AG09309 (cell line): Measurements from ENCODE around the gene SLC4A11.

Experiments used
- DNase-seq: peaks from one replicate; pipeline ENCODE4 v3.0.0-alpha.2; 2010; ENCODE audit warnings: low read depth
- H3K4me3 ChIP-seq: 2 replicates; pipeline ENCODE4 v1.5.1; 2011; ENCODE audit warnings: mild to moderate bottlenecking, low read depth, low read length, moderate library complexity; ENCODE audit not compliant: control insufficient read depth
- TF ChIP-seq, protein P1 (sequence below): IDR thresholded peaks from 2 replicates; pipeline ENCODE4 v1.5.1; 2011; ENCODE audit warnings: mild to moderate bottlenecking, low read depth, low read length, inconsistent platforms; ENCODE audit not compliant: insufficient read depth, control insufficient read depth; ENCODE audit errors: missing control alignments

The SLC4A11 gene

DNA sequence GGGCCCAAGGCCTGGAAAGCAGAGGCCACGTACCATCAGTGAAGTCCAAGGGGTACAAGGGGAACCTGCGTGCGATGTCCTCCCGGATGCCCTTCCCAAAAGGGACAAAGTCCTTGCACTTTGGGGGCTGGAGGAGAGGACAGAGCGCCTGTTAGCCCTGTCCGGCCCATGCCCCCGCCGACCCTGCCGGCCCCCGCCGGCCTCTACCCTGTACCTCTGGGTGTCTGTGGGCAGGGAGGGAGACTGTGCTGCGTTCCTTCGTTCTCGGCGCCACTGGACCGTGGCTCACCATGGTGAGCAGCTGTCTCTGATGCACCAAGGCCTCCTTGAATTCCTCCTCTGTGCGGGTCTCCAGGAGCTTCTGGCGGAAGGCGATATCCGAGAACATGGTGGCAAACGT lies 7.9 kb downstream of the SLC4A11 start:
- no peak for DNase-seq
- no peak overlapping the region for H3K4me3 ChIP-seq
- TF ChIP-seq, protein P1, sequence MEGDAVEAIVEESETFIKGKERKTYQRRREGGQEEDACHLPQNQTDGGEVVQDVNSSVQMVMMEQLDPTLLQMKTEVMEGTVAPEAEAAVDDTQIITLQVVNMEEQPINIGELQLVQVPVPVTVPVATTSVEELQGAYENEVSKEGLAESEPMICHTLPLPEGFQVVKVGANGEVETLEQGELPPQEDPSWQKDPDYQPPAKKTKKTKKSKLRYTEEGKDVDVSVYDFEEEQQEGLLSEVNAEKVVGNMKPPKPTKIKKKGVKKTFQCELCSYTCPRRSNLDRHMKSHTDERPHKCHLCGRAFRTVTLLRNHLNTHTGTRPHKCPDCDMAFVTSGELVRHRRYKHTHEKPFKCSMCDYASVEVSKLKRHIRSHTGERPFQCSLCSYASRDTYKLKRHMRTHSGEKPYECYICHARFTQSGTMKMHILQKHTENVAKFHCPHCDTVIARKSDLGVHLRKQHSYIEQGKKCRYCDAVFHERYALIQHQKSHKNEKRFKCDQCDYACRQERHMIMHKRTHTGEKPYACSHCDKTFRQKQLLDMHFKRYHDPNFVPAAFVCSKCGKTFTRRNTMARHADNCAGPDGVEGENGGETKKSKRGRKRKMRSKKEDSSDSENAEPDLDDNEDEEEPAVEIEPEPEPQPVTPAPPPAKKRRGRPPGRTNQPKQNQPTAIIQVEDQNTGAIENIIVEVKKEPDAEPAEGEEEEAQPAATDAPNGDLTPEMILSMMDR, result no peak

DNA sequence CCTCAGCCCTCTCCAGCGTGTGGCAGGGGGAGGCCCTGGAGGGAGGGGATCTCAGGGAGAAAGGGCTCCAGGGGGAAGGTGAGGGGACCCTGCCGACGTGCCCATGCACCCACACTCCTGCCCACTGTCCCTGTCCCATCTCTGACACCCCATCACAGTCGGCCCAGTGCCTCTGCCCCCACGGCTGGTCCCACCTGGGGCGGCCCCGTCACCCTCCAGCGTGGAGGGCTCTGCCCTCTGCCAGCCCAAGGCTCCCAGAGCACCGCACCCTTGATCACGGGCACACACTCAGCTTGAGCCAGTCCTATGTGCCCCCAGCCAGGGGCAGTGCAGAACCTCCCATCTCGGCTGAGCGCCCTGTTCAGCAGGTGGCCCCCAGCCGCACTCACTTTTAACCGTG lies 9.2 kb downstream of the SLC4A11 start:
- H3K4me3 ChIP-seq, result no peak overlapping the region
- TF ChIP-seq, protein P1, result no peak
- no peak for DNase-seq

DNA sequence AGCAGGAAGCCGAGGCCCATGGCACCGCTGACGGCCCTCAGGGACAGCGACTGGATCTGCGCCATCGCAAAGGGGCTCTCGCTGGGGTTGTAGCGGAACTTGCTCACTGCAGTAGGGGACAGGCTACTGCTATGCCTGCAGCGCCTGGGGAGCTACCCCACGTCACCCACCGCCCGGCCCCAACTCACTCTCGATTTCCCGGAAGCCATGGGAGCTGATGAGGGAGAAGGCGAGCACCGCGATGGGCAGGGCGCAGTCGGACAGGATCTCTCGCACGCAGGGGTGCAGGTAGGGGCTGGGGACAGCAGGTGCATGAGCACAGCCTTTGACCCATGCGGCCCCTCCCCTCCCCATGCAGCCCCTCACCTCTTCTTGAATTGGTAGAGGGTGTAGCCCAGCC lies 9.8 kb downstream of the SLC4A11 start:
- DNase-seq, result no peak
- TF ChIP-seq, protein P1, result no peak
- H3K4me3 ChIP-seq, result no peak overlapping the region

- DNase-seq, result no peak
- TF ChIP-seq, protein P1, result no peak
These were observed 10.3 kb downstream of the SLC4A11 start for GRCh38 chr20:3228750-3229032.

DNA sequence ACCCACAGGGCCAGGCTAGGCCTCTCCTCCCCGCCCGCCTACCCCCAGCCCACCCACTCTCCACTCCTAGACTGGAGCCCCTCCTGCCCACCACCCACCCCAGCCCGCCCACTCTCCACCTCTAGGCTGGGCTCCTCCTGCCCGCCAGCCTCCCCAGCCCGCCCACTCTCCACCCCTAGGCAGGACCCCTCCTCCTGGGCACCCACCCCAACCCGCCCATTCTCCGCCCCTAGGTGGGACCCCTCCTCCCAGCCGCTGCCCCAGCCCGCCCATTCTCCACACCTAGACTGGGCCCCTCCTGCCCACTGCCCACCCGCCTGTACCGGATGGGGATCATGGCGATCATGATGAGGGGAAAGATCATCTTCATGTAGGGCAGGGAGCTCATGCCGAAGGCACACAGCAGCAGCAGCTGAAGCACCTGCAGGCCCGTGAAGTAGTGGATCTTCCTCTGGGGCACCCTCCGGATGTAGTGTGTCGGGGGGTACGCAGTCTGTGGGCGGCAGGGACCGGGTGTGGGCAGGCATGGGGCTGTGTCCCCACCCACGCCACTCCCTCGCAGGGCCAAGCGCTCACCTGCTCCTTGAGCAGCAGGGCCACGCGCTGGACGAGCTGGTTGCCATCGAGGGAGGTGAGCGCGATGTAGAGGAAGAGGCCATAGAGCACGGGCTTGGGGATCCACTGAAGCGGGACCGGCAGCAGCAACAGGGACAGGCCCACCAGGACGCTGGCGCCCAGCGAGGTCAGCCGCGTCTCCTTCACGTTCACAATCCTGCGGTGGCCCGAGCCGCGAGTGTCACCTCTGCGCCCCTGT lies 10.8 kb downstream of the SLC4A11 start:
- TF ChIP-seq, protein P1, result no peak
- no peak for DNase-seq
- no peak overlapping the region for H3K4me3 ChIP-seq

More at GRCh38 chr20:3228750-3229032, 10.3 kb downstream of the SLC4A11 start:
- H3K4me3 ChIP-seq, result no peak overlapping the region

DNA sequence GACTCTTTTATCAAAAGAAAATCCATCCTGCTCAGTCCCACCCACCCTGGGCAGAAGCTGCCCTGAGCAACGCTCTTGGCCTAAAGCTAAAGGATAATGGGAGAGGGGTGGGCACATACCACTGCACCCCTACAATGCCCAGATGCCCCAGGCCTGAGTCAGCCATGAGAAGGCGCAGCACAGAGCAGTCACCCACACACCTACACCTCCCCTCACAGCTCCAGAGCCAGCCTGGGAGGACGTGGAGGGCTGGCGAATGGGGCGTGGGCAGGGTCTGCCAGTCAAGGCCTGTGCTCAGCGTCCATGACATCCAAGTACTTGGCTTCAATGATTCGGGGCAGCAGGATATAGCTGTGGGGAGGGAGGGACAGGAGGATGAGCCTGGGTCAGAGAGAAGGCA lies 11.5 kb downstream of the SLC4A11 start:
- TF ChIP-seq, protein P1, result no peak
- no peak overlapping the region for H3K4me3 ChIP-seq
- no peak for DNase-seq
